Embryonic facial prominence (tissue), 1 donor: ENCODE data around the gene TTLL1.

Experiments used
- DNase-seq: peaks from one replicate; pipeline ENCODE4 v3.0.0-alpha.2; 2016; ENCODE audit errors: extremely low spot score

TTLL1 gene

GRCh38 chr22:42994276-42994916 lies 94.8 kb downstream of the TTLL1 start:
- DNase-seq = no peak

- no peak for DNase-seq
Observed at GRCh38 chr22:42993651-42994275, 95.4 kb downstream of the TTLL1 start.

GRCh38 chr22:42992886-42993479 lies 96.2 kb downstream of the TTLL1 start:
- no peak for DNase-seq

- DNase-seq = no peak
Observed at GRCh38 chr22:42992092-42992491, 97.1 kb downstream of the TTLL1 start.

- no peak for DNase-seq
Observed at GRCh38 chr22:42991010-42991651, 98.1 kb downstream of the TTLL1 start.

GRCh38 chr22:42990131-42990838 lies 98.9 kb downstream of the TTLL1 start:
- no peak for DNase-seq
